Thymus (tissue), 11 donors: ENCODE data around the gene SHC1. TPM values are rescaled to one million over a fixed set of nuclear protein-coding genes. Genes with fewer than 3 reads are reported as not detected.
A peak's percentile ranks its signal among the peaks of the same experiment; 100 is the strongest.
"Not testable (repeated sequence)": the region's sequence is repeated elsewhere in the genome, so short reads cannot be mapped to it uniquely, and the experiment has no call there.

Experiments
- DNase-seq, 9 donors: peaks; one replicate each; pipeline ENCODE4 v3.0.0-alpha.2; 2013; ENCODE audit warnings: low spot score in 9 of 9, low read depth in 6 of 9, missing footprints in 1 of 9
- H3K27ac ChIP-seq, 2 donors: one replicate each; pipeline ENCODE4 v1.5.1; 2013; ENCODE audit warnings: control low read depth in 1 of 2, low read depth in 1 of 2, low read length in 1 of 2, mild to moderate bottlenecking in 1 of 2, moderate library complexity in 1 of 2
- H3K27me3 ChIP-seq, 2 donors: one replicate each; pipeline ENCODE4 v1.5.1; 2013; ENCODE audit warnings: low read length in 1 of 2; ENCODE audit not compliant: control insufficient read depth in 2 of 2, insufficient read depth in 1 of 2
- H3K36me3 ChIP-seq, 2 donors: one replicate each; pipeline ENCODE4 v1.5.1; 2013; ENCODE audit warnings: low read length in 1 of 2, mild to moderate bottlenecking in 1 of 2, moderate library complexity in 1 of 2; ENCODE audit not compliant: control insufficient read depth in 2 of 2, insufficient read depth in 2 of 2
- H3K4me1 ChIP-seq, 2 donors: one replicate each; pipeline ENCODE4 v1.5.1; 2013; ENCODE audit warnings: low read length in 2 of 2; ENCODE audit not compliant: control insufficient read depth in 2 of 2, insufficient read depth in 2 of 2
- H3K4me3 ChIP-seq, 2 donors: one replicate each; pipeline ENCODE4 v1.5.1; 2013; ENCODE audit warnings: low read length in 2 of 2, control low read depth in 1 of 2, mild to moderate bottlenecking in 1 of 2
- H3K9me3 ChIP-seq, 2 donors: one replicate each; pipeline ENCODE4 v1.5.1; 2013; ENCODE audit warnings: low read length in 1 of 2, mild to moderate bottlenecking in 1 of 2; ENCODE audit not compliant: control insufficient read depth in 2 of 2, insufficient read depth in 1 of 2
- WGBS: extraction: QIAGEN DNeasy Blood & Tissue Kit; methylation state at CpG from one replicate; pipeline ENCODE4 v1.1.7; 2013; 5-methylcytosine and 5-hydroxymethylcytosine counted together
- polyA plus RNA-seq: library from polyadenylated mRNA; stranded (reverse); fragments of 200-250 nt; gene quantifications from one replicate; pipeline ENCODE4 v1.2.3, GENCODE V29; 2013
- total RNA-seq: library from RNA; stranded (reverse); fragments of 120-200 nt; gene quantifications from one replicate; pipeline ENCODE4 v1.2.4, GENCODE V29; 2013
- donor health status: healthy.

Gene SHC1
- total and polyA plus RNA-seq, 2 donors, result 30.5 to 66.7 TPM

DNA sequence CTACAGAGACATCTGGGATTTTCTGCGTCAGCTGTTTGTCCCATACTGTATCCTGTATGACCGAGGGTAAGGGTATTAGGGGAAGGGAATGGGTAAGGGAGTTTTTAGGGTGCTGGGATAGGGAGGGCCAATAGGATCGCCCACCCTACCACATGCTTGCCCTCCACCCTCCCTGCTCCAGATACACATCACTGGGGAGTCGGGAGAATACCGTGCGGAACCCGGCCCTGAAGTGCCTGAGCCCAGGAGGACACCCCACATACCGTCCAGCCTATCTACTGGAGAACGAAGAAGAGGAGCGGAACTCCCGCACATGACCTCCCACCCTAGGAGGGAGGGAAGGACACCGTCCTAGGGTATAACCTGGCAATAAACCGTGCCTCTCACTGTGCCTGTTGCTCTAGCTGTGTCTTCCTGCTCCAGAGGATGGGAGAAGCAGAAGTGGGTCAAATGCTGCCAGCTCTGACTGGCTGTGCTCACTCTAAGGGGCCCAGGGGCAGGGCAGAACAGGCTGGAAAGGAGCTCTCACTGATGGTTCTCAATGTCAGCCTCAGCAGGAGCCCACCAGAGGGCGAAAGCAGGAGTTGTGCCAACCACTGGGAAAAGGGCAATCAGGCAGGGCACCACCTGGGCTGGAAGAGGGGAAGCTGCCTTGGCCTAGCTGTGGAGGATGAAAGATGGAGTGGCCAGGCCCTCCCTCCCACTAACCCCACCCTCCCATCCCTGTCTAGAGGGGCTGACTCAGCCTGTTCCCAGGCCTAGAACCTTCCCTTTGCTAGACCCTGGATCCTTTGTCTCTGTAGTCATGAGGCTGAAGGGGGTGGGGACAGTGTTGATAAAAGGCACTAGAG lies 22.4 kb upstream of the SHC1 start:
- H3K27ac ChIP-seq, result no peak overlapping the region
- no peak overlapping the region for H3K4me3 ChIP-seq
- H3K9me3 ChIP-seq, result peaks cover 0 to 3% of the 10 kb centered on the region in 2 donors
- DNase-seq, result no peak
- H3K27me3 ChIP-seq, result peaks cover 22 to 43% of the 10 kb centered on the region in 2 donors
- peaks cover 18 to 22% of the 10 kb centered on the region in 2 donors for H3K36me3 ChIP-seq
- WGBS, result 93% methylated on average over 14 of the region's 14 CpGs
- peaks cover 0 to 10% of the 10 kb centered on the region in 2 donors for H3K4me1 ChIP-seq

DNA sequence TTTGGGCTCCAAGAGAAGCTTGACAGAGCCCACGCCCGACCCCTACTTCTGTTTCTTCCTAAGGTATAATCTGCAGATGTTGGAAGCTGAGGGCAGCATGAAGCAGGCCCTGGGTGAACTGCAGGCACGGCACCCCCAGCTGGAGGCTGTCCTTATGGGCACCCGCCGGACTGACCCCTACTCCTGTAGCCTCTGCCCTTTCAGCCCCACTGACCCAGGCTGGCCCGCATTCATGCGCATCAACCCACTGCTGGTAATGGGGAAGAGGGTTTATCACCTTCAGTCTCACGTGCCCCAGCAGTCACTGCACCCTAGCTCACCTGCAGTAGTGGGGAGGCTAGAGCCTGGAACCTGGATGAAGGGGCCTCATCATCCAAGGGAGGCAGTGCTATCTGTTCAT lies 19.7 kb upstream of the SHC1 start:
- H3K36me3 ChIP-seq, result peaks cover 22 to 31% of the 10 kb centered on the region in 2 donors
- no peak for DNase-seq
- no peak overlapping the region for H3K4me3 ChIP-seq
- no peaks in the 10 kb centered on the region for H3K4me1 ChIP-seq
- no peak overlapping the region for H3K27ac ChIP-seq
- 96% methylated on average over 8 of the region's 8 CpGs for WGBS
- H3K27me3 ChIP-seq, result peaks cover 0 to 19% of the 10 kb centered on the region in 2 donors
- no peaks in the 10 kb centered on the region for H3K9me3 ChIP-seq

DNA sequence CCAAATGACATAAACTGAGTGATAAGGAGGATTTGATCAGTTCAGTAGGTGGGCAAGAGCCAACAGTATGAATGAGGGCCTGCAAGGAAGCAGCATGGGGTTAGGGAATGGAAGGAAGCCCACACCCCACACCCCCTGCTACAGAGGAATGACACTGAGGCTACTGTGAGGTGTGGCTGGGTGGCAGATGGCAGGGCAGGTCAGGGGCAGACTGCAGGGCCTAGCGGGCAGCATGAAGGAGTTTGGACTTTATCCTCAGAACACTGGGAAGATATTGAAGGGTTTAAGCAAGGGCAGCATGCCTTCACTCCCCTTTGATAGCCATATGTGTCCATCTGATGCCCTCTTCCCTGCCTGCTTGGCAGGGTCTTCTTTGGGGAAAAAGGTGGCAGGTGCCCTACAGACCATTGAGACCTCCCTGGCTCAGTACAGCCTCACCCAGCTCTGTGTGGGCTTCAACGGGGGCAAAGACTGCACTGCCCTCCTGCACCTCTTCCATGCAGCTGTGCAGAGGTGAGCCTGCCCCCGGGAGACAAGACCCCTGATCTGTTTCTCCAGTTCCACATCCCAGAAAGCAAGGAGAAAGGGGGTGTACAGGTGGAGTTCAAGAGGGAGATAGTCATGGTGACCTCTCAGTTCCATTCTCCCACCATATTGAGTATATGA lies 18.8 kb upstream of the SHC1 start:
- no peak overlapping the region for H3K27ac ChIP-seq
- no peak overlapping the region for H3K4me3 ChIP-seq
- WGBS, result 94% methylated on average over 3 of the region's 3 CpGs
- peaks cover 0 to 2% of the 10 kb centered on the region in 2 donors for H3K4me1 ChIP-seq
- peaks cover 0 to 10% of the 10 kb centered on the region in 2 donors for H3K27me3 ChIP-seq
- no peaks in the 10 kb centered on the region for H3K9me3 ChIP-seq
- DNase-seq, result no peak
- H3K36me3 ChIP-seq, result peaks cover 22 to 34% of the 10 kb centered on the region in 2 donors

DNA sequence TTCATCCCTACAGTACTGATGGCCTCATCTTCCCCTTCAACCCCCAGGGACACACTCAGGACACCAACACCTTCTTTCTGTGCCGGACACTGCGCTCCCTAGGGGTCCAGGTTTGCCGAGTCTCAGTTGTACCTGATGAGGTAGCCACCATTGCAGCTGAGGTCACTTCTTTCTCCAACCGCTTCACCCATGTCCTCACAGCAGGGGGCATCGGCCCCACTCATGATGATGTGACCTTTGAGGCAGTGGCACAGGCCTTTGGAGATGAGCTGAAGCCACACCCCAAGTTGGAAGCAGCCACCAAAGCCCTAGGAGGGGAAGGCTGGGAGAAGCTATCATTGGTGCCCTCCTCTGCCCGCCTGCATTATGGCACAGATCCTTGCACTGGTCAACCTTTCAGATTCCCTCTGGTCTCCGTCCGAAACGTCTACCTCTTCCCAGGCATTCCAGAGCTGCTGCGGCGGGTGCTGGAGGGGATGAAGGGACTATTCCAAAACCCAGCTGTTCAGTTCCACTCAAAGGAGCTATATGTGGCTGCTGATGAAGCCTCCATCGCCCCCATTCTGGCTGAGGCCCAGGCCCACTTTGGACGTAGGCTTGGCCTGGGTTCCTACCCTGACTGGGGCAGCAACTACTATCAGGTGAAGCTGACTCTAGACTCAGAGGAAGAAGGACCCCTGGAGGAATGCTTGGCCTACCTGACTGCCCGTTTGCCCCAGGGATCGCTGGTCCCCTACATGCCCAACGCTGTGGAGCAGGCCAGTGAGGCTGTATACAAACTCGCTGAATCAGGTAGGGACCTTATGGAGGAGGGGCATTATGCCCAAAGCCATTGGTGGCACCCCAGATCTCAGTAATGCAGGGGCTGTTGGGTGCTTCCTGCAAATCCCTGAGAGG lies 17.8 kb upstream of the SHC1 start:
- peaks cover 9 to 12% of the 10 kb centered on the region in 2 donors for H3K4me1 ChIP-seq
- H3K27me3 ChIP-seq, result no peaks in the 10 kb centered on the region
- H3K36me3 ChIP-seq, result peaks cover 22 to 34% of the 10 kb centered on the region in 2 donors
- H3K9me3 ChIP-seq, result no peaks in the 10 kb centered on the region
- 98% methylated on average over 17 of the region's 17 CpGs for WGBS
- DNase-seq, result no peak
- no peak overlapping the region for H3K4me3 ChIP-seq
- H3K27ac ChIP-seq, result no peak overlapping the region

DNA sequence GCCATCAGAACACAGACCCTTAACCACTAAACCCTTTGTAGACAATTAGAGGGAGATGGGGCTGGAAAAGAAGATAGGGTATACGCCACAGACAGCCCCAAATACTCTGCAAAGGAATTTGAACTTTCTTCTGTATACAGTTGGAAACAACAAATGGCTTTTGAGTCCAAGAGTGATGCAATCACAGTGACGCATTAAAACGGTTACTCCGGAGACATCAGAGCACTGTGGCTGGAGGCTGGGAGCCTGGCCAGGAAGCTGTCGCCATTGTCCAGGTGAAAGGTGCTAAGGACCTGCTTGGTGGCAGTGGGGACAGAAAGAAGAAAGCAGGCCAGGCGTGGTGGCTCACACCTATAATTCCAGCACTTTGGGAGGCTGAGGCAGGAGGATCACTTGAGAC lies 16.8 kb upstream of the SHC1 start:
- H3K36me3 ChIP-seq, result peaks cover 22 to 34% of the 10 kb centered on the region in 2 donors
- no peak for DNase-seq
- H3K27ac ChIP-seq, result no peak overlapping the region
- no peaks in the 10 kb centered on the region for H3K27me3 ChIP-seq
- H3K4me1 ChIP-seq, result peaks cover 14 to 19% of the 10 kb centered on the region in 2 donors
- 95% methylated on average over 6 of the region's 6 CpGs for WGBS
- H3K4me3 ChIP-seq, result no peak overlapping the region
- no peaks in the 10 kb centered on the region for H3K9me3 ChIP-seq

DNA sequence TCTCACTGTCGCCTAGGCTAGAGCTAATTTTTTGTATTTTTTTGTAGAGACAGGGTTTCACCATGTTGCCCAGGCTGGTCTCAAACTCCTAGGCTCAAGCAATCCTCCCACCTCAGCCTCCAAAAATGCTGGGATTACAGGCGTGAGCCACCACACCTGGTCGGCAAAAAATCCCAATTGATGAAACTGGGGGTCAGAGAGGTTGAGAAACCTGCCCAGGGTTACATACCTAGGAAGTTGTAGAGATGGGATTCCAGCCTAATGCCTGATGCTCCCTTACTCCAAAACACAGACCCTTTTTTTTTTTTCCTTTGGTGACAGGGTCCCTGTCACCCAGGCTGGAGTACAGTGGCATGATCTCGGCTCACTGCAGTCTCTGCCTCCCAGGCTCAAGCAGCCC lies 16.2 kb upstream of the SHC1 start:
- H3K27me3 ChIP-seq, H3K4me3 ChIP-seq, H3K9me3 ChIP-seq, H3K27ac ChIP-seq, DNase-seq: not testable (repeated sequence)
- peaks cover 22 to 34% of the 10 kb centered on the region in 2 donors for H3K36me3 ChIP-seq
- peaks cover 16 to 22% of the 10 kb centered on the region in 2 donors for H3K4me1 ChIP-seq
- 99% methylated on average over 4 of the region's 4 CpGs for WGBS

DNA sequence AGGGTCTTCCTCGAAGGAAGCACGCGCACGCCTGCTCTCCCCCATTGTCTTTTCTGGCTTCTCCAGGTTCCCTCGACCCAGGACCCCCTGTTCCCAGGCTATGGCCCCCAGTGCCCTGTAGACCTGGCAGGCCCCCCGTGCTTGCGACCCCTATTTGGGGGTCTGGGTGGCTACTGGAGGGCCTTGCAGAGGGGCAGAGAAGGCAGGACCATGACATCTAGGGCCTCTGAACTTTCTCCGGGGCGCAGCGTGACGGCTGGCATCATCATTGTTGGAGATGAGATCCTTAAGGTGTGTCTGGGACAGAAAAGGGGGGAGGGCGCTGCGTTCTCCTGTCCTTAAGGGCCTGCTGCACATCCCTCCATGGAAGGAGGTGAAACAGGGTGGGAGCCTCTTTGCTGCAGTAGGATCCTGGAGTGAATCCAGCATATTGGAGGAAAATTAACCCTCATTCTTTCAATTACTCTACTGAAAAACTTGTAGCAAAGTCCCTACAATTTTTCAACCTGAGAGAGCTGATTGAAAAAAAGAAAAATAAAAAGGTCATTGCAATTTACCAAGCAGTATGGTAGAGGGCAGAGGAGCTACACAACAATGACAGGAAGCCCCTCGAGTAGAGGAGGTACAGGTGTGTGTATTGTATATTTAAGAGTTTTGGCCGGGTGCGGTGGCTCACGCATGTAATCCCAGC lies 13.4 kb upstream of the SHC1 start:
- WGBS, result 31% methylated on average over 17 of the region's 17 CpGs
- peaks cover 13 to 37% of the 10 kb centered on the region in 2 donors for H3K36me3 ChIP-seq
- peak overlapping the region; percentile 65 to 84 for H3K4me3 ChIP-seq
- H3K27ac ChIP-seq, result peak overlapping the region in 1 of 2 donors; percentile 15
- no peaks in the 10 kb centered on the region for H3K9me3 ChIP-seq
- H3K4me1 ChIP-seq, result peaks cover 16 to 22% of the 10 kb centered on the region in 2 donors
- H3K27me3 ChIP-seq, result no peaks in the 10 kb centered on the region
- no peak for DNase-seq

DNA sequence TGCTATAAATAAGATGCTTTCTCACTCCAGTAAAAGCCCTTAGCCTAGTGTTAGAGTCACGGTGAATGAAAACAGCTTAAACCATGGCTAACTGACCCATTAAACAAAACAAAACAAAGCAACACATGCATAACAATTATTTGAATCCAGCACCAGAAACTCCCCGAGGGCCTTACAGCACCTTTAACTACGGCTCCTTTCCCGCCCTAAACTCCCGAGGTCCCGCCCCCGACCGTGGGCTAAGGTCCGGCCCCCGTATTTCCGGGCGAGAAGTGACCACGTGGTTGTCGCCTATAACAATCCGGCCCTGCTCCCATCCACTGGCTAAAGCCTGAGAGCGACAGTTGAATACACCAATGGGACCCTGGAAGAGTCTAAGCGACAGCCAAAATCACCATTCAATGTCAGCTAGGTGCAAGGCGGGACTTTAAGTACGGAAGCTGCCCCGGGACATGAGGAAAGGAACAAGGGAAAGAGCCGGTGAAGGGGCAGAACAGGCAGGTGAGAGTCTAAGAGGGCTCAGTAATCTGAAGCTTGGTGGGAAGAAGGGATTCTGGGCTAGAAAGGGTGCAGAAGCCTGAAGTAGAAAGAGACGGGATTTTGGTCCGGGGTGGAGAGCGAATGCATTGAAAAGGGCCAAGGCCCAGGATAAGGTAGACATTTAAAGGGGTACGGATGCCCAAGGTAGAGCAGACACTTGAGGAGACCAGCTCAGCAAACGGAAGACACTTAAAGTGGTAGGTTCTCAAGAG lies 12.5 kb upstream of the SHC1 start, which contains the start of gene FLAD1:
Gene FLAD1, plus strand, starts transcription at position 448 of the 752 bp plus-strand sequence. CDS start 351 bp downstream, outside the sequence.
- under 1% methylated on average over 26 of the region's 26 CpGs for WGBS
- peak within 1 kb of the TSS; percentile 38 to 69 for H3K27ac ChIP-seq
- DNase-seq, result peak; percentile 95 to 100 (median 98)

More for the DNA sequence above, 12.5 kb upstream of the SHC1 start, which contains the start of gene FLAD1:
- no peaks in the 10 kb centered on the region for H3K27me3 ChIP-seq
- H3K9me3 ChIP-seq, result no peaks in the 10 kb centered on the region
- H3K36me3 ChIP-seq, result peaks cover 8 to 34% of the 10 kb centered on the region in 2 donors
- H3K4me1 ChIP-seq, result peaks cover 16 to 22% of the 10 kb centered on the region in 2 donors
- peak within 1 kb of the TSS; percentile 65 to 84 for H3K4me3 ChIP-seq
